A549 treated with ZK216348 at 1 μM for 4 hours (cell line): ENCODE data around the gene MBTPS1. TPM values are rescaled to one million over a fixed set of nuclear protein-coding genes. Genes with fewer than 3 reads are reported as not detected.

Experiments used
- total RNA-seq: library from RNA; stranded (reverse); fragments of 200-300 nt; extraction: Qiagen RNA extraction; gene quantifications from 5 replicates; pipeline ENCODE4 v1.2.3, GENCODE V29; 2022; ENCODE audit warnings: low read depth

The MBTPS1 gene
- 34.2 to 49.0 TPM (median 46.7 TPM) in 5 replicates for total RNA-seq

DNA sequence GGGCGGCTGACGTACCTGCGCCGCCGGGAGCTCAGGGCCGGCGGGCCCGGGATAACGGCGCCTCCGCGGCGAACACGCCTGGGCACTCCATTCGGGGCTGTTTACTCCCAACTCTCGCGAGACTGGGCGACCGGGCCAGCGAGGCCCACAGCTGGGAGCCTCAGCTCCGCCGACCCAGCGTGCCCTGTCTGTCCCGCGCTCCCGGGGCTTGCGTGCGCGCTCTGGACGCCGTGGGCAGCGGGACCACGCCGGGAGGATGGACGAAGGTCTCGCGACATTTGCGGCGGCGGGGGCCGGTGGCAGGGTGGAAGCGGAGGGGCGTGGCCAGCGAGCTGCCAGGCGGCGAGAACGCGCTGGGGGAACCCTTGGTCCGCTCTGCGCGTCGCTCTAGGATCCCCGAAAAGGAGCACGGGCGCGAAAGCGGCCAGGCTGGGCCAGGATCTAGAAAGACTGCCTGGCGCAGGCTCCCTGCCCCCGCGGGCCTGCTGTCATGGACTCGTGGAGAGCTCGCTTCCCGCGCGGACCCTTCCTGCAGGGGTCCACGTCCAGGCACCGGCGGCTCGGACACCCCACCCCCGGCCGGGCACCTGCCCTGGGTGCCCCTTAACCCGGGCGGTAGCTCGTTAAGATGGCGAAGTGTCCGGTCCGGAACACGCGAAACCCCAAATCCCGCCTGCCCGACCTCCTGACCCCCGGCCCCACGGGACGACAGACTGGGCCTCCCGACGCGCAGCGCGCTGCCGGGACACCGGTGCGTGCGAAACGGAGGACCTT lies at the start of gene MBTPS1:
Gene MBTPS1, minus strand, starts transcription at position 223 of the 774 bp plus-strand sequence. CDS start 15,159 bp downstream, outside the sequence.

DNA sequence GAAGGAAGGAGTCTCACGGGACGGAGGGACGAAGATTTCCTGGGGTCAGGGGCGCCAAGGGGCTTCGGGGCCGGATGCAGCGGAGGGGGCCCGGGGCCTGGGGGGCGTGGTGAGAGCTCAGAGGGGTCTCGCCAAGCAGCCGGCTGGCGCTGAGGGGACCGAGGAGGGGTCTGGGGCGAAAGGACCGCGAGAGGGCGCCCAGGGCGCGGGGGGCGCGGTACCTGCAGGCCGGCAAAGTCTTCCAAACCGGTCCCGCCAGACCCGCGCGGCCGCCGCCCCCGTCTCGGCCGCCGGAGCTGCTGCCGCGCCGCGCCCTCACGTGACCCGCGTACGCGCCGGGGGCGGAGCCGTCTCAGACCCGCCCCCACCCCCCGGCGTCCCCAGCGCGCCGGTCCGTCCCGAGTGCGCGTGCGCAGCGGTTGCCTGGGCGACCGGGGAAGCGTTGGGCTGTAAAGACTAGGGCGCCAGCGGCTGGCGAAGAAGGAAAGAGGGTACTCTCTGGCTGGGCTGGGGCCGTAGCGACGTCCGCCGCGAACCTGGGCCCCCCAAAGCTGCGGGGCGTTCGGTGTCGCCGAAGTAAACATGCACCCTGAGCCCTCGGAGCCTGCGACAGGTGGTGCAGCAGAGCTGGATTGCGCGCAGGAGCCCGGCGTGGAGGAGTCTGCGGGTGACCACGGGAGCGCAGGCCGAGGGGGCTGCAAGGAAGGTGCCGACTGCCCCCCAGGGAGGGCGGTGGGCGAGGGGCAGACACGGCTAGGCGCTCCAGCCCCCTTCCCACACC lies 28.3 kb upstream of the MBTPS1 start, which contains the start of the genes DNAAF1 and HSDL1:
Gene DNAAF1, plus strand, starts transcription at position 450 of the 781 bp plus-strand sequence. Its CDS starts 133 bp downstream, at position 583.
Gene HSDL1, minus strand, starts transcription at position 319 of the 781 bp plus-strand sequence. CDS start 13,856 bp downstream, outside the sequence.

DNA sequence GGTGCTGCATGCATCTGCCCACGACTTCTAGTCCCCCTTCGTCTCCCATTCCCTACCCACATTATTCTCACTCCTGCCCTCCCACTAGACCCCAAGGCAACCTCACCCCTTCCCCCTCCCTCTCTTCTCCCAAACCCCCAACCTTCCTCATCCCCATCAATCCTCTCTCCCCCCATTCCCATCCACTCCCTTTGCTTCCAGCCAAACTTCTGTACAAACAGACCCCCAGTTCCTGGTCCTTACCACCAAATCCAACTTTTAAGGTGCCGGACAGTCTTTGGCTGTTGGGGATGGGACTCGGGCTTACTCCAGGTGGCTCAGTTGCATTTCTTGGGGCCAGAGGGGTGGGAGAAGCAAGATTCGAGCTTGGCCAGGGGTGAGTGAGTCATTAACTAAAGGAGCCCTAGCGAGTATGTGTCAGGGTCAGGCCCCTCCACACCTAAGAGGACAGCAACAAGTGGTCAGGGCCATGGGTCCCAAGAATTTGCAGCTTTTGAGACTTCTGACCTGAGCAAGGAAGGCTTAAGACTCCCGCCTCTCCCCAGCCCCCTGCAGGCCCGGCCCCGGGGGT lies 74.3 kb downstream of the MBTPS1 start, which contains the start of gene SLC38A8:
Gene SLC38A8, minus strand, starts transcription at position 488 of the 571 bp plus-strand sequence. CDS start 638 bp downstream, outside the sequence.

Other genes with a start within 250 kb of the MBTPS1 start
- gene MLYCD, start 217.8 kb downstream of the MBTPS1 start, total RNA-seq = 1.3 to 1.9 TPM (median 1.8 TPM) in 5 replicates
- 20.4 to 40.0 TPM (median 24.5 TPM) in 5 replicates for gene OSGIN1, start 163.7 kb downstream of the MBTPS1 start, total RNA-seq
- gene NECAB2, start 148.7 kb downstream of the MBTPS1 start, total RNA-seq = 1.7 to 4.0 TPM (median 1.9 TPM) in 5 replicates
- not detected in 5 replicates for gene SLC38A8, start 74.1 kb downstream of the MBTPS1 start, total RNA-seq
- 14.6 to 19.7 TPM (median 18.5 TPM) in 5 replicates for gene HSDL1, start 28.2 kb upstream of the MBTPS1 start, total RNA-seq
- gene DNAAF1, start 28.4 kb upstream of the MBTPS1 start, total RNA-seq = 0.18 to 0.28 TPM (median 0.22 TPM) in 4 of 5 replicates, not detected in the other
- 16.1 to 37.0 TPM (median 31.8 TPM) in 5 replicates for gene TAF1C, start 70.1 kb upstream of the MBTPS1 start, total RNA-seq
- not detected in 5 replicates for gene ADAD2, start 74.2 kb upstream of the MBTPS1 start, total RNA-seq
- not detected in 5 replicates for gene KCNG4, start 123.1 kb upstream of the MBTPS1 start, total RNA-seq
- gene WFDC1, start 177.9 kb upstream of the MBTPS1 start, total RNA-seq = not detected in 5 replicates